Panc1 (cell line): Measurements from ENCODE around the gene DPYSL3. TPM values are rescaled to one million over a fixed set of nuclear protein-coding genes. Genes with fewer than 3 reads are reported as not detected.

Source experiments
- ATAC-seq: fragments of 200-7000 bp; cut with Tn5 transposase; 2 replicates; pipeline ENCODE4 v1.9.1; 2020; ENCODE audit warnings: mild to moderate bottlenecking, moderate library complexity
- BruUV-seq: library from RNA; stranded (reverse); fragments of 400-500 nt; replicated peaks from 2 replicates; lab custom pipeline; 2021; lab: Mats Ljungman, UMichigan
- CTCF ChIA-PET: fragments of 300-600 bp; sonication (Branson Sonifier 250); formaldehyde crosslinking; loops from one replicate; lab custom pipeline; 2022; ENCODE audit warnings: antibody characterized with exemption; lab: Charles Lee
- POLR2A ChIA-PET: fragments of 300-600 bp; sonication (Branson Sonifier 250); formaldehyde crosslinking; loops from one replicate; lab custom pipeline; 2022; ENCODE audit warnings: antibody characterized with exemption; lab: Charles Lee
- DNase-seq: peaks from one replicate; pipeline ENCODE4 v3.0.0-alpha.2; 2010; ENCODE audit warnings: low read depth, low spot score
- H3K27ac ChIP-seq: 2 replicates; pipeline ENCODE4 v1.5.1; 2011; ENCODE audit warnings: mild to moderate bottlenecking, low read length, inconsistent platforms
- H3K27me3 ChIP-seq: fragments of 200-500 bp; sonication (Bioruptor generic); 2 replicates; pipeline ENCODE4 v1.6.0; 2014; ENCODE audit warnings: low read length, inconsistent platforms; ENCODE audit not compliant: control insufficient read depth, insufficient read depth
- H3K36me3 ChIP-seq: fragments of 200-500 bp; sonication (Bioruptor generic); 2 replicates; pipeline ENCODE4 v1.5.1; 2014; ENCODE audit warnings: inconsistent platforms, mild to moderate bottlenecking, low read length, moderate library complexity; ENCODE audit not compliant: control insufficient read depth, insufficient read depth
- H3K4me1 ChIP-seq: 2 replicates; pipeline ENCODE4 v1.5.1; 2011; ENCODE audit warnings: inconsistent platforms, mild to moderate bottlenecking, low read length, moderate library complexity; ENCODE audit not compliant: control insufficient read depth, insufficient read depth
- H3K4me3 ChIP-seq, 2 experiments: 2 replicates each; pipeline ENCODE4 v1.5.1; 2011 to 2012; ENCODE audit warnings: low read depth in 2 of 2, low read length in 2 of 2, mild to moderate bottlenecking in 2 of 2, inconsistent platforms in 1 of 2, moderate library complexity in 1 of 2
- H3K9me3 ChIP-seq: fragments of 200-500 bp; sonication (Bioruptor generic); 2 replicates; pipeline ENCODE4 v1.5.1; 2014; ENCODE audit warnings: low read depth, mild to moderate bottlenecking, inconsistent platforms, low read length, moderate library complexity; ENCODE audit not compliant: control insufficient read depth, insufficient read depth
- CTCF ChIP-seq: fragments of 450-650 bp; IDR thresholded peaks from 2 replicates; pipeline ENCODE4 v1.5.1; 2017; ENCODE audit warnings: mild to moderate bottlenecking
- POLR2AphosphoS5 ChIP-seq: IDR thresholded peaks from 2 replicates; pipeline ENCODE4 v1.6.1; 2012; ENCODE audit warnings: mild to moderate bottlenecking, low read depth, low read length, moderate library complexity
- REST ChIP-seq, 2 experiments: IDR thresholded peaks; 2 replicates each; pipeline ENCODE4 v1.6.1; 2011 to 2012; ENCODE audit warnings: low read depth in 2 of 2, control low read depth in 1 of 2, low read length in 1 of 2, mild to moderate bottlenecking in 1 of 2, moderate library complexity in 1 of 2; ENCODE audit not compliant: insufficient read depth in 1 of 2
- SIN3A ChIP-seq: IDR thresholded peaks from 2 replicates; pipeline ENCODE4 v1.6.1; 2012; ENCODE audit warnings: low read depth, mild to moderate bottlenecking, low read length, moderate library complexity, borderline replicate concordance; ENCODE audit not compliant: insufficient read depth
- TCF7L2 ChIP-seq: IDR thresholded peaks from 2 replicates; pipeline ENCODE4 v1.6.1; 2011; ENCODE audit warnings: mild to moderate bottlenecking, low read depth, low read length, inconsistent platforms
- in situ Hi-C: cut with HindIII; loops from 2 replicates; pipeline ENCODE4 v1.10.0; 2016; ENCODE audit warnings: low sequenced_read_pairs, low pct_unique_long_range_greater_than_20kb
- intact Hi-C: fragments of 100-400 bp; cut with micrococcal nuclease; formaldehyde crosslinking; loops from one replicate; pipeline ENCODE4 v1.10.0; 2022; ENCODE audit not compliant: unreplicated experiment
- total RNA-seq: library from RNA; stranded (reverse); gene quantifications from one replicate; pipeline ENCODE4 v1.2.1, GENCODE V29; 2021; ENCODE audit not compliant: unreplicated experiment

DPYSL3 gene
- total RNA-seq, 1 experiment from 2014 or later, result 1.1 TPM

- H3K4me1 ChIP-seq, result no peaks in the 10 kb centered on the region
- CTCF ChIA-PET, result no interaction called here
- no peaks in the 10 kb centered on the region for H3K36me3 ChIP-seq
- no peak overlapping the region for H3K27ac ChIP-seq
- no peaks in the 10 kb centered on the region for H3K27me3 ChIP-seq
- intact Hi-C loops, result no loop called here
- H3K4me3 ChIP-seq, result no peak overlapping the region
- H3K9me3 ChIP-seq, result no peaks in the 10 kb centered on the region
- no TSS peak for BruUV-seq
- POLR2A ChIA-PET, result no interaction called here
- no peak for TF ChIP-seq POLR2AphosphoS5
- no peak for TF ChIP-seq SIN3A
- no peak for TF ChIP-seq REST (IDR thresholded peaks at IDR 0.05; ENCODE audit: insufficient read depth in 1 of 2, low read depth in 2 of 2, low read length in 1 of 2)
- TF ChIP-seq CTCF, result no peak
- TF ChIP-seq TCF7L2, result no peak
- ATAC-seq, result no peak
- no peak for DNase-seq
- in situ Hi-C loops, result no loop called here
Observed at GRCh38 chr5:147523069-147523468, 13.2 kb upstream of the DPYSL3 start.

GRCh38 chr5:147522435-147522834, 12.6 kb upstream of the DPYSL3 start:
- CTCF ChIA-PET, result no interaction called here
- no peak for ATAC-seq
- TF ChIP-seq TCF7L2, result no peak
- TF ChIP-seq REST (IDR thresholded peaks at IDR 0.05; ENCODE audit: insufficient read depth in 1 of 2, low read depth in 2 of 2, low read length in 1 of 2), result no peak
- no peak for TF ChIP-seq SIN3A
- no peak for TF ChIP-seq POLR2AphosphoS5
- no peak for TF ChIP-seq CTCF
- POLR2A ChIA-PET, result no interaction called here
- Histone ChIP-seq H3K27me3 (no peaks in the 10 kb centered on the region), H3K4me3 (no peak overlapping the region), H3K36me3 (no peaks in the 10 kb centered on the region), H3K27ac (no peak overlapping the region), H3K9me3 (no peaks in the 10 kb centered on the region), H3K4me1 (no peaks in the 10 kb centered on the region)
- no TSS peak for BruUV-seq
- no peak for DNase-seq
- in situ Hi-C loops, result no loop called here
- intact Hi-C loops, result no loop called here
